NB4 (cell line): Measurements from ENCODE around the gene ERCC6L.

ENCODE experiments used
- CTCF ChIP-seq: IDR thresholded peaks from one replicate; pipeline ENCODE4 v1.5.1; 2012; ENCODE audit warnings: low read depth, low read length
- MYC ChIP-seq: IDR thresholded peaks from 2 replicates; pipeline ENCODE4 v1.6.1; 2011; ENCODE audit warnings: low read depth, low read length
- POLR2A ChIP-seq: IDR thresholded peaks from 2 replicates; pipeline ENCODE4 v1.6.1; 2011; ENCODE audit warnings: mild to moderate bottlenecking; ENCODE audit not compliant: insufficient read length; ENCODE audit errors: extremely low read depth
- TF ChIP-seq, protein P1 (sequence below): IDR thresholded peaks from 2 replicates; pipeline ENCODE4 v1.6.1; 2011; ENCODE audit warnings: low read depth, low read length

- TF ChIP-seq CTCF, result no peak
- TF ChIP-seq MYC, result no peak
- no peak for TF ChIP-seq POLR2A
- TF ChIP-seq, protein P1, sequence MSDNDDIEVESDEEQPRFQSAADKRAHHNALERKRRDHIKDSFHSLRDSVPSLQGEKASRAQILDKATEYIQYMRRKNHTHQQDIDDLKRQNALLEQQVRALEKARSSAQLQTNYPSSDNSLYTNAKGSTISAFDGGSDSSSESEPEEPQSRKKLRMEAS, result no peak
Measured at GRCh38 chrX:72201836-72202536, 36.8 kb downstream of the ERCC6L start.
